HepG2 (cell line): Measurements from ENCODE around the gene CD68. TPM values are rescaled to one million over a fixed set of nuclear protein-coding genes. Genes with fewer than 3 reads are reported as not detected.

Experiments
- CREM ChIP-seq, 2 experiments: sonication (generic) in 1 of 2; formaldehyde crosslinking in 1 of 2; IDR thresholded peaks; 2 replicates each; pipeline versions ENCODE4 v1.4.0 to v1.6.1; 2016 to 2020; ENCODE audit warnings: antibody characterized with exemption in 1 of 2, mild to moderate bottlenecking in 1 of 2, missing genetic modification reagents in 1 of 2
- FLYWCH1 ChIP-seq: sonication (generic); formaldehyde crosslinking; IDR thresholded peaks from 2 replicates; pipeline ENCODE4 v1.8.1; 2023; ENCODE audit warnings: mild to moderate bottlenecking, missing genetic modification reagents
- NRL ChIP-seq: sonication (generic); formaldehyde crosslinking; IDR thresholded peaks from 2 replicates; pipeline ENCODE4 v1.5.0; 2020; ENCODE audit warnings: missing genetic modification reagents, mild to moderate bottlenecking, moderate library complexity, borderline replicate concordance
- TAF15 ChIP-seq: fragments of 200-400 bp; formaldehyde crosslinking; IDR thresholded peaks from one replicate; pipeline ENCODE4 v1.6.1; 2018; ENCODE audit warnings: mild to moderate bottlenecking, low read depth, low read length; ENCODE audit not compliant: poor library complexity, severe bottlenecking
- ZBTB42 ChIP-seq: sonication (generic); formaldehyde crosslinking; IDR thresholded peaks from 2 replicates; pipeline ENCODE4 v1.5.0; 2020; ENCODE audit warnings: mild to moderate bottlenecking, missing genetic modification reagents
- ZFP90 ChIP-seq: sonication (generic); formaldehyde crosslinking; IDR thresholded peaks from 2 replicates; pipeline ENCODE4 v1.8.0; 2022; ENCODE audit warnings: missing genetic modification reagents, mild to moderate bottlenecking, inconsistent platforms, borderline replicate concordance
- ZNF329 ChIP-seq: sonication (generic); formaldehyde crosslinking; IDR thresholded peaks from 2 replicates; pipeline ENCODE4 v1.9.0; 2021; ENCODE audit warnings: low read depth, mild to moderate bottlenecking, missing genetic modification reagents
- ZNF414 ChIP-seq: sonication (generic); formaldehyde crosslinking; IDR thresholded peaks from 2 replicates; pipeline ENCODE4 v1.5.0; 2020; ENCODE audit warnings: missing genetic modification reagents
- polyA plus RNA-seq, 8 experiments: library from polyadenylated mRNA; depleted of rRNA in 3 of 8; stranded (reverse) in 7 of 8; unstranded in 1 of 8; fragments of >200 nt; fragmentation: Illumina TruSeq in 4 of 8; extraction: Trizol in 4 of 8; gene quantifications; 2 replicates each; pipeline versions ENCODE4 v1.2.1 to v1.2.3, GENCODE V29; 2011 to 2016; ENCODE audit warnings: low read depth in 4 of 8, missing spikeins in 1 of 8, mixed read lengths in 1 of 8; ENCODE audit not compliant: insufficient read depth in 1 of 8
- total RNA-seq, 5 experiments: library from RNA; depleted of rRNA; stranded (reverse); fragments of >200 nt; fragmentation: Illumina TruSeq; extraction: Trizol; gene quantifications; 2 replicates each; pipeline ENCODE4 v1.2.3, GENCODE V29; 2016; ENCODE audit warnings: low read depth in 1 of 5
- TF ChIP-seq, protein P1 (sequence below): sonication (generic); formaldehyde crosslinking; IDR thresholded peaks from 2 replicates; pipeline ENCODE4 v1.5.0; 2020; ENCODE audit warnings: mild to moderate bottlenecking, missing genetic modification reagents, borderline replicate concordance
- TF ChIP-seq, protein P2 (sequence below): fragments of 450-650 bp; IDR thresholded peaks from 2 replicates; pipeline ENCODE4 v1.6.1; 2017; ENCODE audit warnings: mild to moderate bottlenecking
- TF ChIP-seq, protein P3 (sequence below), 2 experiments: IDR thresholded peaks; 2 replicates each; pipeline ENCODE4 v1.6.1; 2011 to 2012; ENCODE audit warnings: low read length in 2 of 2, borderline replicate concordance in 1 of 2, low read depth in 1 of 2, mild to moderate bottlenecking in 1 of 2, moderate library complexity in 1 of 2
- TF ChIP-seq, protein P4 (sequence below): sonication (generic); formaldehyde crosslinking; IDR thresholded peaks from 2 replicates; pipeline ENCODE4 v1.8.0; 2022; ENCODE audit warnings: mild to moderate bottlenecking, missing genetic modification reagents; ENCODE audit not compliant: insufficient replicate concordance

The CD68 gene
- total and polyA plus RNA-seq, 2 of the 13 experiments (the other 11 are each of a cell fraction or from before 2014, with no cell fraction given) = 10.3 to 104 TPM

DNA sequence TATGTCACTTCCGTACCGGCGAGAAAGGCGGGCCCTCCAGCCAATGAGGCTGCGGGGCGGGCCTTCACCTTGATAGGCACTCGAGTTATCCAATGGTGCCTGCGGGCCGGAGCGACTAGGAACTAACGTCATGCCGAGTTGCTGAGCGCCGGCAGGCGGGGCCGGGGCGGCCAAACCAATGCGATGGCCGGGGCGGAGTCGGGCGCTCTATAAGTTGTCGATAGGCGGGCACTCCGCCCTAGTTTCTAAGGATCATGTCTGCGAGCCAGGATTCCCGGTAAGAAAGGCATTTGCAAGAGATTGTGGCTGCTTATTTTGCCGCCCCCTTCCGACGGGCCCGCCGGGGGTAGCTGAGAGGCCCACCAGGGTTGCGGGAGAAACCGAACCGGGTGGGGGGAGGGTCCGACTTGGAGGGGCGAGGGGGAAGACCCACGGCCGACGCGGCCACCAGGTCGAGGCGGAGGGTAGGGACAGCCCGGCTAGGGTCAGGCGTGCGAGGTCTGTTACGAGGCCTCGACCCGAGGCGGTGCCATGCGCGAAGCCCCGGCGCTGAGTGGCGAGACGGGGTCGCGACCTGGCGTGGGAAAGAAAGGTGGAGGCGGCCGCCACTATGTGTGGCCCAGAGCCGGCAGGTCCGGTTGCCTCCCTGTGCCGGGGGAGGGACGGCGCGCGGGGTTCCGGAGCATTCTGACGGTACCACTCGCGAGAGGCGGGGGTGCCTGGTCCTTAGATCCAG lies 6.7 kb upstream of the CD68 start (continued):
- TF ChIP-seq FLYWCH1 (CRISPR knock-in tag) (no peak), ZNF329 (CRISPR knock-in tag) (peak; percentile 68; the same call in 1 of the 2 replicates), NRL (CRISPR knock-in tag) (peak; percentile 48; the same call in 1 of the 2 replicates), TAF15 (no peak), CREM (IDR thresholded peaks at IDR 0.05) (peak; percentile 98), CREM (CRISPR knock-in tag; IDR thresholded peaks at IDR 0.05) (0 out of 2 replicates have a peak, but pooled peaks have one; percentile 54), ZNF414 (CRISPR knock-in tag) (0 out of 2 replicates have a peak, but pooled peaks have one; percentile 47), ZFP90 (CRISPR knock-in tag) (peak; percentile 69), ZBTB42 (no peak; the same call in 1 of the 2 replicates)
- TF ChIP-seq, protein P1, sequence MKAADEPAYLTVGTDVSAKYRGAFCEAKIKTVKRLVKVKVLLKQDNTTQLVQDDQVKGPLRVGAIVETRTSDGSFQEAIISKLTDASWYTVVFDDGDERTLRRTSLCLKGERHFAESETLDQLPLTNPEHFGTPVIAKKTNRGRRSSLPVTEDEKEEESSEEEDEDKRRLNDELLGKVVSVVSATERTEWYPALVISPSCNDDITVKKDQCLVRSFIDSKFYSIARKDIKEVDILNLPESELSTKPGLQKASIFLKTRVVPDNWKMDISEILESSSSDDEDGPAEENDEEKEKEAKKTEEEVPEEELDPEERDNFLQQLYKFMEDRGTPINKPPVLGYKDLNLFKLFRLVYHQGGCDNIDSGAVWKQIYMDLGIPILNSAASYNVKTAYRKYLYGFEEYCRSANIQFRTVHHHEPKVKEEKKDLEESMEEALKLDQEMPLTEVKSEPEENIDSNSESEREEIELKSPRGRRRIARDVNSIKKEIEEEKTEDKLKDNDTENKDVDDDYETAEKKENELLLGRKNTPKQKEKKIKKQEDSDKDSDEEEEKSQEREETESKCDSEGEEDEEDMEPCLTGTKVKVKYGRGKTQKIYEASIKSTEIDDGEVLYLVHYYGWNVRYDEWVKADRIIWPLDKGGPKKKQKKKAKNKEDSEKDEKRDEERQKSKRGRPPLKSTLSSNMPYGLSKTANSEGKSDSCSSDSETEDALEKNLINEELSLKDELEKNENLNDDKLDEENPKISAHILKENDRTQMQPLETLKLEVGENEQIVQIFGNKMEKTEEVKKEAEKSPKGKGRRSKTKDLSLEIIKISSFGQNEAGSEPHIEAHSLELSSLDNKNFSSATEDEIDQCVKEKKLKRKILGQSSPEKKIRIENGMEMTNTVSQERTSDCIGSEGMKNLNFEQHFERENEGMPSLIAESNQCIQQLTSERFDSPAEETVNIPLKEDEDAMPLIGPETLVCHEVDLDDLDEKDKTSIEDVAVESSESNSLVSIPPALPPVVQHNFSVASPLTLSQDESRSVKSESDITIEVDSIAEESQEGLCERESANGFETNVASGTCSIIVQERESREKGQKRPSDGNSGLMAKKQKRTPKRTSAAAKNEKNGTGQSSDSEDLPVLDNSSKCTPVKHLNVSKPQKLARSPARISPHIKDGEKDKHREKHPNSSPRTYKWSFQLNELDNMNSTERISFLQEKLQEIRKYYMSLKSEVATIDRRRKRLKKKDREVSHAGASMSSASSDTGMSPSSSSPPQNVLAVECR (CRISPR knock-in tag) = peak; percentile 76; the same call in 1 of the 2 replicates
- TF ChIP-seq, protein P2, sequence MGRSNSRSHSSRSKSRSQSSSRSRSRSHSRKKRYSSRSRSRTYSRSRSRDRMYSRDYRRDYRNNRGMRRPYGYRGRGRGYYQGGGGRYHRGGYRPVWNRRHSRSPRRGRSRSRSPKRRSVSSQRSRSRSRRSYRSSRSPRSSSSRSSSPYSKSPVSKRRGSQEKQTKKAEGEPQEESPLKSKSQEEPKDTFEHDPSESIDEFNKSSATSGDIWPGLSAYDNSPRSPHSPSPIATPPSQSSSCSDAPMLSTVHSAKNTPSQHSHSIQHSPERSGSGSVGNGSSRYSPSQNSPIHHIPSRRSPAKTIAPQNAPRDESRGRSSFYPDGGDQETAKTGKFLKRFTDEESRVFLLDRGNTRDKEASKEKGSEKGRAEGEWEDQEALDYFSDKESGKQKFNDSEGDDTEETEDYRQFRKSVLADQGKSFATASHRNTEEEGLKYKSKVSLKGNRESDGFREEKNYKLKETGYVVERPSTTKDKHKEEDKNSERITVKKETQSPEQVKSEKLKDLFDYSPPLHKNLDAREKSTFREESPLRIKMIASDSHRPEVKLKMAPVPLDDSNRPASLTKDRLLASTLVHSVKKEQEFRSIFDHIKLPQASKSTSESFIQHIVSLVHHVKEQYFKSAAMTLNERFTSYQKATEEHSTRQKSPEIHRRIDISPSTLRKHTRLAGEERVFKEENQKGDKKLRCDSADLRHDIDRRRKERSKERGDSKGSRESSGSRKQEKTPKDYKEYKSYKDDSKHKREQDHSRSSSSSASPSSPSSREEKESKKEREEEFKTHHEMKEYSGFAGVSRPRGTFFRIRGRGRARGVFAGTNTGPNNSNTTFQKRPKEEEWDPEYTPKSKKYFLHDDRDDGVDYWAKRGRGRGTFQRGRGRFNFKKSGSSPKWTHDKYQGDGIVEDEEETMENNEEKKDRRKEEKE = no peak
- TF ChIP-seq, protein P3, sequence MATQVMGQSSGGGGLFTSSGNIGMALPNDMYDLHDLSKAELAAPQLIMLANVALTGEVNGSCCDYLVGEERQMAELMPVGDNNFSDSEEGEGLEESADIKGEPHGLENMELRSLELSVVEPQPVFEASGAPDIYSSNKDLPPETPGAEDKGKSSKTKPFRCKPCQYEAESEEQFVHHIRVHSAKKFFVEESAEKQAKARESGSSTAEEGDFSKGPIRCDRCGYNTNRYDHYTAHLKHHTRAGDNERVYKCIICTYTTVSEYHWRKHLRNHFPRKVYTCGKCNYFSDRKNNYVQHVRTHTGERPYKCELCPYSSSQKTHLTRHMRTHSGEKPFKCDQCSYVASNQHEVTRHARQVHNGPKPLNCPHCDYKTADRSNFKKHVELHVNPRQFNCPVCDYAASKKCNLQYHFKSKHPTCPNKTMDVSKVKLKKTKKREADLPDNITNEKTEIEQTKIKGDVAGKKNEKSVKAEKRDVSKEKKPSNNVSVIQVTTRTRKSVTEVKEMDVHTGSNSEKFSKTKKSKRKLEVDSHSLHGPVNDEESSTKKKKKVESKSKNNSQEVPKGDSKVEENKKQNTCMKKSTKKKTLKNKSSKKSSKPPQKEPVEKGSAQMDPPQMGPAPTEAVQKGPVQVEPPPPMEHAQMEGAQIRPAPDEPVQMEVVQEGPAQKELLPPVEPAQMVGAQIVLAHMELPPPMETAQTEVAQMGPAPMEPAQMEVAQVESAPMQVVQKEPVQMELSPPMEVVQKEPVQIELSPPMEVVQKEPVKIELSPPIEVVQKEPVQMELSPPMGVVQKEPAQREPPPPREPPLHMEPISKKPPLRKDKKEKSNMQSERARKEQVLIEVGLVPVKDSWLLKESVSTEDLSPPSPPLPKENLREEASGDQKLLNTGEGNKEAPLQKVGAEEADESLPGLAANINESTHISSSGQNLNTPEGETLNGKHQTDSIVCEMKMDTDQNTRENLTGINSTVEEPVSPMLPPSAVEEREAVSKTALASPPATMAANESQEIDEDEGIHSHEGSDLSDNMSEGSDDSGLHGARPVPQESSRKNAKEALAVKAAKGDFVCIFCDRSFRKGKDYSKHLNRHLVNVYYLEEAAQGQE (IDR thresholded peaks at IDR 0.05; ENCODE audit: borderline replicate concordance in 1 of 2, low read depth in 1 of 2, low read length in 2 of 2) = peak in 1 of 2 experiments; percentile 55; a peak in 1 of 4 replicates
- TF ChIP-seq, protein P4, sequence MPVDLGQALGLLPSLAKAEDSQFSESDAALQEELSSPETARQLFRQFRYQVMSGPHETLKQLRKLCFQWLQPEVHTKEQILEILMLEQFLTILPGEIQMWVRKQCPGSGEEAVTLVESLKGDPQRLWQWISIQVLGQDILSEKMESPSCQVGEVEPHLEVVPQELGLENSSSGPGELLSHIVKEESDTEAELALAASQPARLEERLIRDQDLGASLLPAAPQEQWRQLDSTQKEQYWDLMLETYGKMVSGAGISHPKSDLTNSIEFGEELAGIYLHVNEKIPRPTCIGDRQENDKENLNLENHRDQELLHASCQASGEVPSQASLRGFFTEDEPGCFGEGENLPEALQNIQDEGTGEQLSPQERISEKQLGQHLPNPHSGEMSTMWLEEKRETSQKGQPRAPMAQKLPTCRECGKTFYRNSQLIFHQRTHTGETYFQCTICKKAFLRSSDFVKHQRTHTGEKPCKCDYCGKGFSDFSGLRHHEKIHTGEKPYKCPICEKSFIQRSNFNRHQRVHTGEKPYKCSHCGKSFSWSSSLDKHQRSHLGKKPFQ (CRISPR knock-in tag) = no peak
